ENCODE measurements around the gene ZBTB34.
A peak's percentile ranks its signal among the peaks of the same experiment; 100 is the strongest.

Gene ZBTB34

GRCh38 chr9:126844085-126844484 lies 16.4 kb upstream of the ZBTB34 start:
- ATAC-seq, result no peak

DNA sequence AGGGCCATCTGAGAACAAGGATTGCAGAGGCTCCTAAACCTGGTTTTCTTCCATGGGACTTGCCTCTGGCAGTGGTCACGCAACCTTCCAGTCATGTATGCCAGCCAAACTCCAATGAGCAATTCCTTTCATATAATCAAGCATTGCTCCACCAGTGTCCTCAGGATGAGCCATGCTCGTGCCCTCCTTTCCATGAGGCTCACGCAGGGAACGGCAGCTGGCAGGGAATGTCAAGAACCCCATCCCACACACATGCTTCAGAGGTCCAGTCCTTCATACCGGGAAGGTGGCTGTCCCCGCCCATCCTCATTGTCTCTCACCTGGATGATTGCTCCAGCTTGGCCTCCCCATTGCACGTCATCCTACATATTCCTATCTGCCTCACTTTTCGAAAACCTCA lies 13.4 kb upstream of the ZBTB34 start:
- ATAC-seq, result no peak

DNA sequence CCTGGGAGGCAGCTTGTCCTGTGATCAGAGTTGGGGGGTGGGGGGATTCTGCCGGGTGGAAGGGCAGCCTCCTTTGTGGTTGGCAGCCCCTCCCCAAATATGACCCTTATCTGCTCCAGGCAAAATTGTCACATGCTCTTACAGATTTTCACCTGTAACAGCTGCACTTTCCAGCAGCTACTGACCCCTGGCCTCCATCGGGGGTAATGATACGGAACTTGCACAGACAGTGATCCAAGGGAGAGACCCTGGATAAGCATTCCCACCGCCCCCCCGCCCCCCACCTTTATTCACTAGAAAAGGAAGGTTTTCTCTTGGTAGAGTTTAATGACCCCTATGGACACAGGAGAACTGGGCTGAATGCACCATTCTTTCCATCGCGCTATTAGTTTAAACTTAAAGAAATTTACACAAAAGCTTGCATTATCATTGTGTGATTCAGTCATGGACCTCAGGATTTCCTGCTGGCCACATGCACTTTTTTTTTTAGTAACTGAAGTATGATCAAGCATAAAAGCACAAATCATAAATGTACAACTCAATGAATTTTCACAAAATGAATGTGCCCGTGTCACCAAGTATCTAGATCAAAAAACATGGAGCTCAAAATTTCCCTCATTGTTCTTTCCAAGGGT lies 10.7 kb upstream of the ZBTB34 start:
- no peak for ATAC-seq

- ATAC-seq, result no peak
Measured at GRCh38 chr9:126851286-126851880, 9.1 kb upstream of the ZBTB34 start.

DNA sequence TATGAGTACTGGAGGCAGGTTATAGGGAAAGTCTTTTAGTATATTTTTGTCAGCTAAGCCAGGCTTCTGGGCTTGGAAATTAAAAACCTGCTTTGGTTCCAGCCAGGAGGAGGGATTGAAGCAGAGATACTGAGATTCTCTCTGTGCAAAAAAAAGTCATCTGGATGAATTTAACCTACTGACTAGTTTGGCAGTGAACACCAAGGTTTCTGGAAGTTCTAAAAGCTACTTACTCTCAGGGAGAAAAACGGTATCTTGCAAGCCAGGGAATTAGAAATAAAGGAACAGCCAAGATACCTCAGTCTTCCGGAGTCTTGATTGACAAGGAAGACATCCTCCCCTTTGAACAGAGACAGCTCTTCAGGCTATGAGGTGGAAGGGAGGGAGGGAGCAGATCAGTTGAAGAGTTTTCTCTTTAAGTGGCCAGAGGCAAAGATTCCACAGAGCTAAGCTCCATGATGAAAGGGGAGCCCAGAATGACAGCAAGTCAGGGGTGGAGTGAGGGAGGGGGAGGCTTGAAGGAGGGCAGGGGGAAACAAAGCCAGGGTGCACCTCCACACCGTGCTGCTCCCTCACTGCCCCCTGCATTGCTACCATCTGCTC lies 8.3 kb upstream of the ZBTB34 start:
- ATAC-seq, result no peak

- no peak for ATAC-seq
Measured at GRCh38 chr9:126853667-126854066, 6.8 kb upstream of the ZBTB34 start.

DNA sequence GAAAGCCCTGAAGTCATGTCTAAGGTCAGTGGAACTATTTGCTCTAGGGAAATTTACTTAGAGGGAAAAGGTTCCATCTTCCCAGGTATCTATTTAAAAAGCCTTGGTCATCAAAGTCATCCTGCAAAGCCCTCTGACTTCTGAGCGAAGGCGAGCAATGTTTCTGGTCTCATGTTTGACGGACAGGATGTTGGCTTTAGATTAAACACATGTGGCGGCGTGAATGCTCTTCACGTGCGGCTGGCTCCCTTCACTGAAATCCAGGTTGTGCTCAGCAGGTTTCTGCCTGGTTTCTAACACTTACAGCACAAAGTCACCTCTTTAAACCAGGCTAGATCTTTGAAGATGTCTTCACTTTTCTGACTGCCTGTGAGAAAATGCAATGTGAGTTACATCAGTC lies 5.7 kb upstream of the ZBTB34 start:
- no peak for ATAC-seq

GRCh38 chr9:126856326-126856877 lies 4.0 kb upstream of the ZBTB34 start:
- ATAC-seq, result no peak

DNA sequence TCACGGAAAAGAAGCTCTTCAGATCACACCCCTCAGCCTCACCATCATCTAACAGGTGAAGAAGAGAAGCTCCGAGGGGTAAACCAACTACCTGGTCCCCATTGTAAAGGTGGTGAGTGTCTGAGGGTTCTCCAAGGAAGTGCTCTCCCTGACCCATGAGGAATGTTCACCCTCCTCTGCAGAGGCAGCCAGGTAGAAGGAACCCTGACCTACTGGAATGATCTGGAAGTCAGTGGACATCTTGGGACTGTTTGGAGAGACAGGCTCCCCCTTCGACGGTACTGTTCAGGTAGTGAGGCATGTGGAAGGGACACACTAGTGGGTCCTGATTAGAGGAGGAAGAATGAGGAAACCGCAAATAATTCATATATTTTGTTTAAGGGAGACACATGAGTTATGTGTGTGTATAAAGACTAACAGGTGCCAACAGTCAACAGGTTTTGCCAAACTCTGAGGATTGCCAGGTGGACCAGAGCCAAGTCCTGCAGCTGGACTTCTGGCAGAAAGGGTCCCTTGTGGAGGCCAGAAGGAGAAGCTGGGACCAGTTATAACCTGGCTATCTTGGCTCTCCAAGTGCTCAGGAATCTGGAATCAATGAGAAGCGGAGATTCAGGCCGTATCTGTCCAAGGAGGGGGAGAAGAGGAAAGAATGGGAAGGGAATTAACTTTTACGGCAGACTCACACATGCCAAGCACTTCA lies 3.0 kb upstream of the ZBTB34 start:
- ATAC-seq, result no peak

GRCh38 chr9:126859111-126859510 lies 1.3 kb upstream of the ZBTB34 start:
- no peak for ATAC-seq

DNA sequence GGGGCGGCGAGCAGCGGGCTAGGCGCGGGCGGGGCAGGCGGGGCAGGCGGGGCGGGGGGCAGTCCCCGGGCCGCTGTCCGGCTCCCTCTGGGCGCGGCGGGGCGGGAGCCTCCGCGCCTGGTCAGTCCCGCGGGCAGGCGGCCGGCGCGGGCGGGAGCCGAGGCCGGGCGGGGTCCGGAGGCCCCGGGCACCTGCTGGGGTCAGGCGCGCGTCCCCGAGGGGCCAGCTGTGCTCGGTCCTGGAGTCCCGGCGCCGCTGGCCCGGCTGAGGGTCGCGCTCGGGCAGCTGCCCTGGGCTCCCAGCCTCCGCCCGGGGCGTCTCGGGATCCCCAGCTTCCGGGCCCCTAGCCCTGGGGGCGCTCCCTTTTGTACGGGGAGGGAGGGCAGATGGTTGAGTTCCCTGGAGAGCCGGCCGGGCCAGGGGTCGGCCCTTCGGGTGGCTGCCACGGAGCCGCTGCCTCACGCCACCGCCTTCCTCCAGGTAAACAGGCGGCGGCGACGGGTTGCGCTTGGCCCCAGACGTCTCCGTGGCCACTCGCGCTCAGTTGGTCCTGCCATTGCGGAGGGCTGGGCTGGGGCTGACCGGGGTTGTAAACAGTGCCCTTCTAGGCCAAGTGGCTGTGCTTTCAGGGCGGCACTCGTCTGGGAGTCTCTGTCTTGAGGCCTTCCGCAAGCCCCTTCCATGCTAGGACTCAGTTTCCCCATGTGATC lies 473 bp downstream of the ZBTB34 start:
- peak; percentile 14 to 22 for ATAC-seq

DNA sequence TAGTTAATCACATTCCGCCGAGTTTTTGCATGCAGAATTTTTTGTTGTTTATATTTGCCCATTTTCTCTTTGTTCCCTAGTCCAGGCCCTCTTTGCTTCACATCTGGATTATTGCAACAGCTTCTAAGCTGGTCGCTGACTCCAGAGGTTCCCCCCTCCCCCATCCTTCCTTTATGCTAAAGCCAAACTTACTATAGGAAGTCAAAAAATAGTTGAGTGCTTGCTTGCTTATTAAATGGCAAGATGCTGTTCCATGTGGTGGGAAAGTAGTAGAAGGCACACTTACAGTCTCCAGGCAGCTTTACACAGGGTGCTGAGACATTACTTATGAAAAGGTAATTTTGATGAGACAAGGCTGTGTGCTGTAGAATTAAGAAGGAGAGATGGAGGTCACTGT lies 1.3 kb downstream of the ZBTB34 start:
- no peak for ATAC-seq

DNA sequence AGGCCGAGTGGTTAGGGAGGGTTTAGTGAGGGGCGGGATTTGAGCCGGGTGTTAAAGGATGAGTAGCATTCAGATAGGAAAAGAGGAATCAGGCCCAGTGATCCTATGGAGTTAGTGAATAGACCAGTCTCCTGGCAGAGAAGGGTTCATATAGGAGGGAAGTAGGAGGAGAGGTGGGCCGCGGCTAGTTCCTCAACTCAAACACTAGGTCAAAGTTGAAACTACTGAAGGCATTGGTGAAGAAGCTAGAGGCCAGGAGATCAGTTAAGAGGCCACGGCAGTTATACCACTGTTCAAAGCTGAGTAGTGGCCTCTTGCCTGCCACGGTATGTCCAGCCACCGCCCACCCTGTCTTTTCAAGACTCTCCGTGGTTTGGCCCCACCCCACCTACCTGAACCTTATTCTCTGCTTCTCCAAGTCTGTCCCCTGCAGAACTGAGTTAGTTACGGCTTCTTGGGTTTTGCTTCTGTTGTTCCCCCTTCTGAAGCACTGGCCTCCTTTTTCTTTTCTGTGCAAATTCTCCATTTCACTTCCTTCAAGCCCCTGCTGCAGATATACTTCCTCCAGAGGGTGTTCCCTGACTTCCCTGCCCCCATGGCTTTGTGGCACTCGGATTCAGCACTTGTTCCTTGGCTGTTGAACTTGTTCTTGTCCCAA lies 1.8 kb downstream of the ZBTB34 start:
- ATAC-seq, result no peak

DNA sequence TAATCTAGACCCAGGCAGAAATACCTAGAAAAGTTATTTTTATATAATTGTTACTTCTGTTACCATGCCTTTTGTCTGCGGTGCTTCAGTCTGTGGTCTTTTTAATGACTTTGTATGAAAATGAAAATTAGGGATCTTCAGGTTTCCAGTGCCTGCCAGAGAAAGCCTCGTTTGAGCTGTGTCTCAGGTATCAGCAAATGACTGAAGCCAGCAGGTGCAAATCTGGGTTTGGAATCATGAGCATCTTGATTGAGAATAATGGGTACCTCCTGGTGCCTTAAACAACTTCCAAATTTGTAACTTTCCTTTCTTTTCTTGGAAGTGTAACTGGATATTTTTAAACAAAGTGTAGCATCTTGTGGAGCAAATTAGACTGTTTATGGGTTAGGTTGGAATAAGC lies 4.3 kb downstream of the ZBTB34 start:
- no peak for ATAC-seq

- no peak for ATAC-seq
Measured at GRCh38 chr9:126869368-126869767, 8.9 kb downstream of the ZBTB34 start.

- ATAC-seq, result no peak
Measured at GRCh38 chr9:126872516-126872915, 12.1 kb downstream of the ZBTB34 start.

GRCh38 chr9:126874546-126875314 lies 14.3 kb downstream of the ZBTB34 start:
- ATAC-seq, result no peak

GRCh38 chr9:126875756-126876510 lies 15.5 kb downstream of the ZBTB34 start:
- no peak for ATAC-seq

- no peak for ATAC-seq
Measured at GRCh38 chr9:126876531-126876930, 16.1 kb downstream of the ZBTB34 start.

- no peak for ATAC-seq
Measured at GRCh38 chr9:126877418-126877817, 17.0 kb downstream of the ZBTB34 start.

- no peak for ATAC-seq
Measured at GRCh38 chr9:126879288-126879687, 18.8 kb downstream of the ZBTB34 start.

Data from activated CD4-positive, CD25-positive, alpha-beta regulatory T cell treated with anti-CD3 and anti-CD28 coated beads, Interleukin-2, amount 50 U/mL, for 24 hours (primary cell).